ENCODE results near the gene KCNQ5. TPM values are rescaled to one million over a fixed set of nuclear protein-coding genes. Genes with fewer than 3 reads are reported as not detected.

KCNQ5 gene
- 1.2 and 1.3 TPM in 2 replicates for total RNA-seq (2021; fragmentation: NEBNext Ultra II Directional; extraction: Animal tissue kit (Norgen Biotek cat#: 25700))
- 0.36 and 0.83 TPM in 2 replicates for polyA plus RNA-seq (2011; rRNA removed)
- polyA plus RNA-seq (2011; cell fraction: cytosol; rRNA removed) = 0.52 TPM
- 0.70 TPM for polyA plus RNA-seq (2011; cell fraction: nucleus; rRNA removed)
- polyA plus RNA-seq (2012, experiment 1 of 2) = 0.64 to 0.88 TPM (median 0.68 TPM) in 4 replicates
- 0.08 TPM for polyA plus RNA-seq (2012, experiment 2 of 2)
- polyA plus RNA-seq (2013, experiment 1 of 2) = 1.8 TPM
- 1.9 TPM for polyA plus RNA-seq (2013, experiment 2 of 2)
- polyA minus RNA-seq (2011; rRNA and poly(A)+ RNA removed) = 0.95 and 2.2 TPM in 2 replicates
- polyA minus RNA-seq (2011; cell fraction: cytosol; rRNA and poly(A)+ RNA removed) = 0.37 TPM
- polyA minus RNA-seq (2011; cell fraction: nucleus; rRNA and poly(A)+ RNA removed) = 4.5 TPM
- long read RNA-seq, experiment 1 = 0 reads
- long read RNA-seq, experiment 2 = 0 reads

GRCh38 chr6:72621291-72622093 lies at the start of gene KCNQ5:
Gene KCNQ5 (plus strand): TSS chr6:72622064.
- Histone ChIP-seq H2BK120ac (replicated peaks; ENCODE audit: low read depth, low read length) (no peak within 1 kb of the TSS), H3K4me2 (ENCODE audit: insufficient read depth in 1 of 2, low read depth in 2 of 2, low read length in 2 of 2) (peak within 1 kb of the TSS; percentile 84 to 99), H4K5ac (ENCODE audit: insufficient read length, low read depth, low read length) (no peak within 1 kb of the TSS), H4K20me1 (replicated peaks in 1 of 2; ENCODE audit: control insufficient read depth in 1 of 2, insufficient read depth in 2 of 2, low read length in 2 of 2) (no peaks in the 10 kb centered on the region), H4K91ac (replicated peaks; ENCODE audit: insufficient read length, low read length) (peak within 1 kb of the TSS; percentile 26), H3K4ac (replicated peaks; ENCODE audit: insufficient read length, low read depth, low read length) (no peak within 1 kb of the TSS), H2BK15ac (ENCODE audit: low read length) (no peak within 1 kb of the TSS; the same call in 1 of the 2 replicates), H2BK20ac (ENCODE audit: low read length) (no peak within 1 kb of the TSS), H3K27ac (ENCODE audit: low read depth, low read length) (no peak within 1 kb of the TSS), H3K56ac (replicated peaks; ENCODE audit: insufficient read length, low read depth, low read length) (no peak within 1 kb of the TSS), H3K23me2 (ENCODE audit: low read depth, low read length) (peaks cover 24% of the 10 kb centered on the region; the same call in 1 of the 2 replicates), H3K18ac (ENCODE audit: extremely low read depth, low read length) (0 out of 2 replicates have a peak within 1 kb of the TSS, but pooled peaks have one; percentile 22), H3K36me3 (ENCODE audit: control insufficient read depth in 2 of 4, insufficient read depth in 4 of 4, low read length in 3 of 4) (no peaks in the 10 kb centered on the region), H3K27me3 (replicated peaks in 1 of 4; ENCODE audit: control insufficient read depth in 3 of 4, extremely low read depth in 1 of 4, insufficient read depth in 3 of 4, low read length in 3 of 4) (peaks cover 25 to 54% (median 45%) of the 10 kb centered on the region in 4 experiments), H2BK12ac (ENCODE audit: low read depth, low read length) (peak within 1 kb of the TSS; percentile 1; the same call in 1 of the 2 replicates), H2BK5ac (ENCODE audit: low read depth, low read length) (no peak within 1 kb of the TSS), H4K8ac (ENCODE audit: extremely low read depth, insufficient read depth, low read length) (peak within 1 kb of the TSS; percentile 45; the same call in 1 of the 2 replicates), H3K14ac (ENCODE audit: insufficient read length) (no peak within 1 kb of the TSS), H3K4me3 (ENCODE audit: extremely low read depth in 1 of 4, insufficient read depth in 2 of 4, low read depth in 3 of 4, low read length in 4 of 4) (peak within 1 kb of the TSS; percentile 25 to 78 (median 62)), H2AFZ (ENCODE audit: low read length) (peak within 1 kb of the TSS; percentile 85), H3K23ac (ENCODE audit: insufficient read length) (no peak within 1 kb of the TSS), H3K79me1 (ENCODE audit: low read depth, low read length) (no peaks in the 10 kb centered on the region), H2AK5ac (ENCODE audit: low read depth, low read length) (no peak within 1 kb of the TSS), H3K9me3 (ENCODE audit: insufficient read depth in 2 of 2, low read depth in 1 of 2, low read length in 1 of 2) (no peaks in the 10 kb centered on the region), H3K9ac (replicated peaks in 1 of 4; ENCODE audit: extremely low read depth in 1 of 4, low read depth in 3 of 4, low read length in 3 of 4) (no peak within 1 kb of the TSS), H3K79me2 (ENCODE audit: control insufficient read depth in 1 of 2, insufficient read depth in 2 of 2, low read length in 2 of 2) (no peaks in the 10 kb centered on the region), H3K4me1 (replicated peaks in 1 of 4; ENCODE audit: control insufficient read depth in 3 of 4, insufficient read depth in 4 of 4, low read length in 3 of 4) (peaks cover 0 to 17% (median 6%) of the 10 kb centered on the region in 4 experiments; a peak in 4 of 7 replicates)
- ChIA-PET POLR2A (ENCODE audit: partially characterized antibody) (no interaction called here), CTCF (ENCODE audit: partially characterized antibody) (interaction anchor here (0.9 to 9.6 kb wide), 10 partner anchors 8 to 510 kb away, joined by 3 to 168 read pairs (median 4); no protein-coding TSS in a partner anchor)
- no peak for FAIRE-seq
- peak in 1 of 2 experiments; percentile 66 for DNase-seq (ENCODE audit: low read depth in 1 of 2, low spot score in 2 of 2)
- WGBS, 2 experiments (ENCODE audit: extremely low coverage in 1 of 2, insufficient coverage in 1 of 2, insufficient read length in 1 of 2, insufficient replicate concordance in 2 of 2, low coverage in 1 of 2, low lambda C conversion rate in 2 of 2, missing lambda C conversion rate in 1 of 2) = 2% methylated on average over 33 of the region's 58 CpGs; no CpG with 5 or more reads in 1 of the 2 experiments
- TF ChIP-seq BRCA1 (IDR thresholded peaks at IDR 0.05; ENCODE audit: low read depth, low read length) = no peak
- TF ChIP-seq CEBPB (IDR thresholded peaks at IDR 0.05; ENCODE audit: low read depth, low read length) = no peak
- TF ChIP-seq MAX (IDR thresholded peaks at IDR 0.05) = peak; percentile 48; the same call in 1 of the 2 replicates
- TF ChIP-seq SP1 (IDR thresholded peaks at IDR 0.05; ENCODE audit: low read depth, low read length) = no peak
- no peak for TF ChIP-seq TAF1 (IDR thresholded peaks at IDR 0.05; ENCODE audit: low read depth, low read length)
- TF ChIP-seq POLR2AphosphoS5 (IDR thresholded peaks at IDR 0.05; ENCODE audit: low read depth, low read length) = no peak
- TF ChIP-seq SIX5 (IDR thresholded peaks at IDR 0.05; ENCODE audit: low read depth, low read length) = no peak
- TF ChIP-seq SRF (IDR thresholded peaks at IDR 0.05; ENCODE audit: low read depth, low read length) = no peak
- TF ChIP-seq RNF2 (IDR thresholded peaks at IDR 0.05; ENCODE audit: borderline replicate concordance, low read depth, low read length, missing control alignments, poor library complexity, severe bottlenecking) = peak; percentile 49
- peak; percentile 83 for TF ChIP-seq SUZ12 (IDR thresholded peaks at IDR 0.05; ENCODE audit: low read length)

All from H1 (cell line).